ENCODE measurements around the gene MGLL. TPM values are rescaled to one million over a fixed set of nuclear protein-coding genes. Genes with fewer than 3 reads are reported as not detected.

Gene MGLL
- total RNA-seq, 4 donors from 2014 or later, result 37.9 to 54.3 (median 45.2) TPM

GRCh38 chr3:127714866-127715265, 107.4 kb downstream of the MGLL start:
- TF ChIP-seq POLR2A (IDR thresholded peaks at IDR 0.05) (no peak), EP300 (IDR thresholded peaks at IDR 0.05) (no peak), POLR2AphosphoS5 (IDR thresholded peaks at IDR 0.05) (no peak)
- TF ChIP-seq, protein P1, sequence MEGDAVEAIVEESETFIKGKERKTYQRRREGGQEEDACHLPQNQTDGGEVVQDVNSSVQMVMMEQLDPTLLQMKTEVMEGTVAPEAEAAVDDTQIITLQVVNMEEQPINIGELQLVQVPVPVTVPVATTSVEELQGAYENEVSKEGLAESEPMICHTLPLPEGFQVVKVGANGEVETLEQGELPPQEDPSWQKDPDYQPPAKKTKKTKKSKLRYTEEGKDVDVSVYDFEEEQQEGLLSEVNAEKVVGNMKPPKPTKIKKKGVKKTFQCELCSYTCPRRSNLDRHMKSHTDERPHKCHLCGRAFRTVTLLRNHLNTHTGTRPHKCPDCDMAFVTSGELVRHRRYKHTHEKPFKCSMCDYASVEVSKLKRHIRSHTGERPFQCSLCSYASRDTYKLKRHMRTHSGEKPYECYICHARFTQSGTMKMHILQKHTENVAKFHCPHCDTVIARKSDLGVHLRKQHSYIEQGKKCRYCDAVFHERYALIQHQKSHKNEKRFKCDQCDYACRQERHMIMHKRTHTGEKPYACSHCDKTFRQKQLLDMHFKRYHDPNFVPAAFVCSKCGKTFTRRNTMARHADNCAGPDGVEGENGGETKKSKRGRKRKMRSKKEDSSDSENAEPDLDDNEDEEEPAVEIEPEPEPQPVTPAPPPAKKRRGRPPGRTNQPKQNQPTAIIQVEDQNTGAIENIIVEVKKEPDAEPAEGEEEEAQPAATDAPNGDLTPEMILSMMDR (IDR thresholded peaks at IDR 0.05), result no peak
- Histone ChIP-seq H3K4me3 (no peak overlapping the region), H3K9me3 (no peaks in the 10 kb centered on the region), H3K27me3 (no peaks in the 10 kb centered on the region), H3K4me1 (peaks cover 17% of the 10 kb centered on the region), H3K27ac (no peak overlapping the region), H3K36me3 (no peaks in the 10 kb centered on the region)
- WGBS, result 96% methylated on average over 3 of the region's 5 CpGs
- DNase-seq (ENCODE audit: low spot score in 2 of 2), result peak in 1 of 2 donors; percentile 17

DNA sequence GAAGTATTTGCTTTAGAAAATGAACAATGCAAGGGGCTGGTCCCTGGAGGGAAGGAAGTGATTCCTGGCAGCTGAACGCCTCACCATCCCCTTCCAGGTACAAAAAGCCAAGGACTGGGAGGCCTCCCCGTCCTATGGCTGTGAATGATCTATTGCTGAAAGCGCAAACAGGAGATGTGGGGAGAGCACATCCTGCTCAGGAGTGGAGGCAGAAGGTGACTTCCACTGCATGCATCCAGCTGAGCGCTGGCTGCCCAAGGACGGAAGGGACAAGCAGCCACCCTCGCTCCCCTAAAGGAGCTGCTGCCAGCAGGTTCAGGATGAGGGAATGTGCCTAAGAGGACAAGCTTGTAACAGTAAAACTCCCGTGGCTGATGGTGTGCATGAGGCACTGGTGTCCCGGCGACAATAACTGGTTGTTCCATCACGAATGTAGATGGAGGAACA, 108.2 kb downstream of the MGLL start:
- DNase-seq (ENCODE audit: low spot score in 2 of 2), result no peak
- Histone ChIP-seq H3K27me3 (no peaks in the 10 kb centered on the region), H3K4me3 (no peak overlapping the region), H3K27ac (no peak overlapping the region), H3K9me3 (no peaks in the 10 kb centered on the region), H3K36me3 (no peaks in the 10 kb centered on the region), H3K4me1 (peaks cover 17% of the 10 kb centered on the region)
- TF ChIP-seq POLR2A (IDR thresholded peaks at IDR 0.05) (no peak), EP300 (IDR thresholded peaks at IDR 0.05) (no peak), POLR2AphosphoS5 (IDR thresholded peaks at IDR 0.05) (no peak)
- TF ChIP-seq, protein P1 (IDR thresholded peaks at IDR 0.05), result no peak
- 70% methylated on average over 10 of the region's 10 CpGs for WGBS

GRCh38 chr3:127712881-127713771, 109.2 kb downstream of the MGLL start:
- Histone ChIP-seq H3K4me3 (no peak overlapping the region), H3K27me3 (no peaks in the 10 kb centered on the region), H3K9me3 (no peaks in the 10 kb centered on the region), H3K27ac (peak overlapping the region; percentile 14), H3K4me1 (peaks cover 17% of the 10 kb centered on the region), H3K36me3 (peaks cover under 1% of the 10 kb centered on the region)
- no peak for TF ChIP-seq POLR2A (IDR thresholded peaks at IDR 0.05)
- TF ChIP-seq EP300 (IDR thresholded peaks at IDR 0.05), result no peak
- TF ChIP-seq, protein P1 (IDR thresholded peaks at IDR 0.05), result no peak
- no peak for TF ChIP-seq POLR2AphosphoS5 (IDR thresholded peaks at IDR 0.05)
- 70% methylated on average over 5 of the region's 9 CpGs for WGBS
- DNase-seq (ENCODE audit: low spot score in 2 of 2), result peak in 1 of 2 donors; percentile 18

DNA sequence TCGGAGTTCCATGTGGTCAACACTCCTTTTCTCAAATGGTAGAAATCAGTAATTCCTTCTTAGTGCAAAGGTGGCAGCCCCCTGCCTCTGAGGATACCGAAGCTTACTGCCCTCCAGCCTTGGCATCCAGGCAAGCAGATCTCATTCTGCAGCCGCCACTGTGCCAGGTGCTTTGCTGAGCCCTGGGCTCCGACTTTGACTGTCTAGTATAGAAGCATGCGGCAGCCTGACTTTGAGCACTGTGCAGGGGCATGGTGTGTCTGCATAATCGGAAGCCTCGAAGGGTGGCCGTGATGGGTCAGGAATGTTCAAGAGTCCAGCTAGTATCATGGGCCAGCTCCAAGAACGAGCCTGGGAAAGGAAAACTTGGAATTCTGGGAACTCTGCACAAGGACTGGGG, 109.9 kb downstream of the MGLL start:
- Histone ChIP-seq H3K4me1 (peaks cover 10% of the 10 kb centered on the region), H3K9me3 (no peaks in the 10 kb centered on the region), H3K27me3 (no peaks in the 10 kb centered on the region), H3K27ac (no peak overlapping the region), H3K36me3 (peaks cover 3% of the 10 kb centered on the region), H3K4me3 (no peak overlapping the region)
- 78% methylated on average over 9 of the region's 9 CpGs for WGBS
- TF ChIP-seq, protein P1 (IDR thresholded peaks at IDR 0.05), result no peak
- TF ChIP-seq EP300 (IDR thresholded peaks at IDR 0.05), result no peak
- TF ChIP-seq POLR2A (IDR thresholded peaks at IDR 0.05), result no peak
- no peak for TF ChIP-seq POLR2AphosphoS5 (IDR thresholded peaks at IDR 0.05)
- DNase-seq (ENCODE audit: low spot score in 2 of 2), result peak in 1 of 2 donors; percentile 39

DNA sequence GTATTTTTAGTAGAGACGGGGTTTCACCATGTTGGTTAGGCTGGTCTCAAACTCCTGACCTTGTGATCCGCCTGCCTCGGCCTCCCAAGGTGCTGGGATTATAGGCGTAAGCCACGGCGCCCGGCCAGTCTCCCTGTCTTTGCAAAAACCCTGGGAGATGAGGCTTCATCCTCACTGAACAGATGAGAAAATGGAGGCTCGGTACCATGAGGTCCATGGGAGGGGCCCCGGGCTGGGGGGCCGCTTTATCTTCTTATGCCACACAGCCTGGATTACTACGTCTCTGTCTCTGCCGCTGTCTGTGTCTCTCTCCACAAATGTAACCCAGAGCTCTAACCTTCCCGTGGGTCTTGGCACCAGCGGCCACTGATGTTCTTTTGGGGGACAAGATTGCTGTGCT, 110.4 kb downstream of the MGLL start:
- WGBS, result 95% methylated on average over 14 of the region's 14 CpGs
- Histone ChIP-seq H3K27me3 (no peaks in the 10 kb centered on the region), H3K4me1 (peaks cover 9% of the 10 kb centered on the region), H3K9me3 (no peaks in the 10 kb centered on the region), H3K27ac (no peak overlapping the region), H3K36me3 (peaks cover 3% of the 10 kb centered on the region), H3K4me3 (no peak overlapping the region)
- TF ChIP-seq POLR2A (IDR thresholded peaks at IDR 0.05) (no peak), POLR2AphosphoS5 (IDR thresholded peaks at IDR 0.05) (no peak), EP300 (IDR thresholded peaks at IDR 0.05) (no peak)
- TF ChIP-seq, protein P1 (IDR thresholded peaks at IDR 0.05), result no peak
- peak in 1 of 2 donors; percentile 44 for DNase-seq (ENCODE audit: low spot score in 2 of 2)

Measured in suprapubic skin (tissue), 4 donors.